DMS 273 (cell line): ENCODE measurements around the gene SMYD1.

ENCODE experiments used
- DNase-seq: peaks from one replicate; lab custom pipeline; 2025; ENCODE audit not compliant: unreplicated experiment; lab: John Stamatoyannopoulos, UW

The SMYD1 gene

GRCh38 chr2:88086401-88086800 is 18.8 kb downstream of the SMYD1 start:
- DNase-seq: no peak

GRCh38 chr2:88087073-88087472 is 19.4 kb downstream of the SMYD1 start:
- no peak for DNase-seq

GRCh38 chr2:88087763-88088162 is 20.1 kb downstream of the SMYD1 start:
- DNase-seq: no peak

GRCh38 chr2:88088999-88089398 is 21.4 kb downstream of the SMYD1 start:
- no peak for DNase-seq

GRCh38 chr2:88090446-88091283 is 23.0 kb downstream of the SMYD1 start:
- DNase-seq: no peak

GRCh38 chr2:88091943-88092342 is 24.3 kb downstream of the SMYD1 start:
- no peak for DNase-seq

GRCh38 chr2:88092773-88093172 is 25.1 kb downstream of the SMYD1 start:
- no peak for DNase-seq

GRCh38 chr2:88095022-88095421 is 27.4 kb downstream of the SMYD1 start:
- DNase-seq: no peak

- no peak for DNase-seq
These were observed 29.1 kb downstream of the SMYD1 start for GRCh38 chr2:88096708-88097107.

GRCh38 chr2:88097192-88097591 is 29.6 kb downstream of the SMYD1 start:
- DNase-seq: no peak

GRCh38 chr2:88097891-88098557 is 30.4 kb downstream of the SMYD1 start:
- no peak for DNase-seq

- no peak for DNase-seq
These were observed 30.9 kb downstream of the SMYD1 start for GRCh38 chr2:88098558-88098900.

- peak; percentile 43 for DNase-seq
These were observed 32.3 kb downstream of the SMYD1 start for GRCh38 chr2:88099798-88100488.

GRCh38 chr2:88100489-88100858 is 32.8 kb downstream of the SMYD1 start:
- DNase-seq: no peak

- no peak for DNase-seq
These were observed 41.2 kb downstream of the SMYD1 start for GRCh38 chr2:88108796-88109195.

- DNase-seq: no peak
These were observed 43.2 kb downstream of the SMYD1 start for GRCh38 chr2:88110830-88111229.

GRCh38 chr2:88113069-88113468 is 45.4 kb downstream of the SMYD1 start:
- DNase-seq: no peak

GRCh38 chr2:88114889-88115288 is 47.3 kb downstream of the SMYD1 start:
- no peak for DNase-seq

- DNase-seq: no peak
These were observed 48.3 kb downstream of the SMYD1 start for GRCh38 chr2:88115825-88116518.

- DNase-seq: no peak
These were observed 49.2 kb downstream of the SMYD1 start for GRCh38 chr2:88116669-88117432.

GRCh38 chr2:88117973-88118372 is 50.3 kb downstream of the SMYD1 start:
- DNase-seq: no peak
